GM12865 (cell line): Measurements from ENCODE around the gene PPP1R15A.
"Not testable (repeated sequence)": the region's sequence is repeated elsewhere in the genome, so short reads cannot be mapped to it uniquely, and the experiment has no call there.

ENCODE experiments used
- DNase-seq: peaks from one replicate; pipeline ENCODE4 v3.0.0; 2010; ENCODE audit warnings: low read depth
- H3K4me3 ChIP-seq: 2 replicates; pipeline ENCODE4 v1.5.1; 2011; ENCODE audit warnings: mild to moderate bottlenecking, low read depth, low read length, control low read depth
- CTCF ChIP-seq: IDR thresholded peaks from 2 replicates; pipeline ENCODE4 v1.5.1; 2011; ENCODE audit warnings: low read length, control low read depth, low read depth, inconsistent platforms; ENCODE audit not compliant: insufficient read depth; ENCODE audit errors: missing control alignments

PPP1R15A gene

GRCh38 chr19:48918801-48919247, 46.6 kb downstream of the PPP1R15A start:
- TF ChIP-seq CTCF = no peak
- no peak overlapping the region for H3K4me3 ChIP-seq
- no peak for DNase-seq

GRCh38 chr19:48919271-48919670, 47.0 kb downstream of the PPP1R15A start:
- DNase-seq, H3K4me3 ChIP-seq: not testable (repeated sequence)

GRCh38 chr19:48920949-48921348, 48.7 kb downstream of the PPP1R15A start:
- no peak for DNase-seq
- no peak for TF ChIP-seq CTCF
- H3K4me3 ChIP-seq = no peak overlapping the region

- no peak for DNase-seq
- TF ChIP-seq CTCF = no peak
- H3K4me3 ChIP-seq = no peak overlapping the region
Measured at GRCh38 chr19:48921721-48922500, 49.7 kb downstream of the PPP1R15A start.

GRCh38 chr19:48922548-48923490, 50.6 kb downstream of the PPP1R15A start:
- no peak for DNase-seq
- no peak overlapping the region for H3K4me3 ChIP-seq
- TF ChIP-seq CTCF = no peak

GRCh38 chr19:48925240-48925843, 53.1 kb downstream of the PPP1R15A start:
- no peak for DNase-seq
- TF ChIP-seq CTCF = no peak
- H3K4me3 ChIP-seq = no peak overlapping the region
